Measurements from ENCODE around the gene SLC7A7. TPM values are rescaled to one million over a fixed set of nuclear protein-coding genes. Genes with fewer than 3 reads are reported as not detected.
A peak's percentile ranks its signal among the peaks of the same experiment; 100 is the strongest.
"Not testable (repeated sequence)": the region's sequence is repeated elsewhere in the genome, so short reads cannot be mapped to it uniquely, and the experiment has no call there.

The SLC7A7 gene
- 10 to 100 TPM; 28.0 to 65.2 TPM for total RNA-seq
- 100 to 1,000 TPM in 1 of 2 donors, 10 to 100 TPM in 1; 31.2 to 113 TPM for polyA plus RNA-seq
- long read RNA-seq, donor 1, partial matches to known transcripts = 90 of 114 reads
- long read RNA-seq, donor 1, other reads (novel, unspliced or antisense) = 21 of 114 reads
- long read RNA-seq, donor 2 = 0 reads
- long read RNA-seq, donor 3, partial matches to known transcripts = 35 of 70 reads
- long read RNA-seq, donor 3, other reads (novel, unspliced or antisense) = 34 of 70 reads
- long read RNA-seq, donor 4, partial matches to known transcripts = 6 of 6 reads
- long read RNA-seq, donor 4, other reads (novel, unspliced or antisense) = 0 of 6 reads
- long read RNA-seq, donor 5, partial matches to known transcripts = 0 of 2 reads
- long read RNA-seq, donor 5, other reads (novel, unspliced or antisense) = 0 of 2 reads

DNA sequence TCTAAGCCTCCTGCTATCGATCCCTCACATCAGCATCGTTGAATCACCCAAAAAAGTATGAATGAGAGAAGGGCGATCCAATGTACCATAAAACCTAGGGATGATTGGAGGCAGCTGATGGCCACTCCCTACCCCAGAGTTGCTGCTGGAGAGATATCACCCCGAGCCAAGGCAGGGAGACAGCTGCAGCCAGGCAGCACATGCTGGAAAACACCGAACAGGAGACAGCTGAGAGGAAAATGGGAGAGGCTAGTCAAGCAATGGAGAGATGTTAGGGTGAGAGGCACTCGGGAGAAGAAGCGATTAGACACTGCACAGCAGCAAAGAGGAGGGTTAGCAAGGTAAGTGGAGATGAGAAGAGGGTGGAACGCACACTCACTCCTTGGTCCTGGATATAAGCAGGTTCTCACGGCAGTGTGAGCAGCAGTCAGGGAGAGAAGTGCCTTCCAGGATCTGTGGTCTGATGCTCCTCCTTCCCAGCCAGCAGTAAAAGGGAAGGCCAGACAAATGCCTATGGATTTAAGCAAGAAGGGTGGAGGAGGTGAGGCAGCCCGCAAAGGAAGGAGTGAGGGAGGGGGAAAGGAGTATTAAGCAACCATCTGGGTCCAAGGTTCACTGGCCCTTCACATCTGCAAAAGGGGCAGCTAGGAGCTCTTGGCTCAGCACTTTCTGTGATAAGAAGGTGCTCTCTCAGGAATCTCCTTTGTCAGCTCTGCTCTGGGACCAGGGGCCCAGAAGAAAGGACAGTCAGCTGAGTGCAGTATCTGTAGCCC lies at the start of gene SLC7A7:
Gene SLC7A7, minus strand, starts transcription at position 495 of the 773 bp plus-strand sequence. CDS start 2,037 bp downstream, outside the sequence.
- Histone ChIP-seq H3K27ac (ENCODE audit: low read depth in 1 of 2, low read length in 1 of 2) (peak within 1 kb of the TSS in 1 of 2 donors; percentile 90), H3K4me3 (no peak within 1 kb of the TSS)
- WGBS, 2 donors = 66 to 67% methylated on average over 10 of the region's 10 CpGs

DNA sequence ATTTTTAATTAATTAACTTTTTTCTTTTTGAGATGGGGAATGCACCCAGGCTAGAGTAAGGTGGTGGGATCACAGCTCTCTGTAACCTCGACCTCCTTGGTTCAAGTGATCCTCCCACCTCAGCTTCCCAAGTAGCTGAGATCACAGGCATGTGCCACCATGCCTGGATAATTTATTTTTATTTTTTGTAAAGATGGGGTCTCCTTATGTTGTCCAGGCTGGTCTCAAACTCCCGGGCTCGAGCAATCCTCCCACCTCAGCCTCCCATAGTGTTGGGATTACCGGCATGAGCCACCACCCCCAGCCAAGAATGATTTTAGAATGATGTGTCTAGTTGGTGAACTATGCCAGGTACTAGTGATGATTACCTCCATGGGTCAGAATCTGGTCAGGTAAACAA lies 49.7 kb upstream of the SLC7A7 start:
- DNase-seq (no peak), ATAC-seq (ENCODE audit: insufficient read depth, low FRiP score) (no peak)
- Histone ChIP-seq H3K4me3 (no peak overlapping the region), H3K9ac (ENCODE audit: insufficient read depth in 1 of 2, low read length in 2 of 2) (no peak overlapping the region), H3K36me3 (ENCODE audit: control insufficient read depth in 4 of 4, insufficient read depth in 4 of 4, low read length in 4 of 4) (no peaks in the 10 kb centered on the region), H3K27me3 (ENCODE audit: control insufficient read depth in 3 of 3, insufficient read depth in 3 of 3, low read length in 2 of 3) (no peaks in the 10 kb centered on the region), H3K4me1 (ENCODE audit: control insufficient read depth in 5 of 5, insufficient read depth in 5 of 5, low read length in 5 of 5) (peaks cover 0 to 2% (median 0%) of the 10 kb centered on the region in 5 donors), H3K9me3 (ENCODE audit: control insufficient read depth in 4 of 4, insufficient read depth in 3 of 4, low read length in 3 of 4) (no peaks in the 10 kb centered on the region), H3K27ac (ENCODE audit: low read depth in 1 of 2, low read length in 1 of 2) (no peak overlapping the region)
- TF ChIP-seq, protein P1, sequence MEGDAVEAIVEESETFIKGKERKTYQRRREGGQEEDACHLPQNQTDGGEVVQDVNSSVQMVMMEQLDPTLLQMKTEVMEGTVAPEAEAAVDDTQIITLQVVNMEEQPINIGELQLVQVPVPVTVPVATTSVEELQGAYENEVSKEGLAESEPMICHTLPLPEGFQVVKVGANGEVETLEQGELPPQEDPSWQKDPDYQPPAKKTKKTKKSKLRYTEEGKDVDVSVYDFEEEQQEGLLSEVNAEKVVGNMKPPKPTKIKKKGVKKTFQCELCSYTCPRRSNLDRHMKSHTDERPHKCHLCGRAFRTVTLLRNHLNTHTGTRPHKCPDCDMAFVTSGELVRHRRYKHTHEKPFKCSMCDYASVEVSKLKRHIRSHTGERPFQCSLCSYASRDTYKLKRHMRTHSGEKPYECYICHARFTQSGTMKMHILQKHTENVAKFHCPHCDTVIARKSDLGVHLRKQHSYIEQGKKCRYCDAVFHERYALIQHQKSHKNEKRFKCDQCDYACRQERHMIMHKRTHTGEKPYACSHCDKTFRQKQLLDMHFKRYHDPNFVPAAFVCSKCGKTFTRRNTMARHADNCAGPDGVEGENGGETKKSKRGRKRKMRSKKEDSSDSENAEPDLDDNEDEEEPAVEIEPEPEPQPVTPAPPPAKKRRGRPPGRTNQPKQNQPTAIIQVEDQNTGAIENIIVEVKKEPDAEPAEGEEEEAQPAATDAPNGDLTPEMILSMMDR (IDR thresholded peaks at IDR 0.05; ENCODE audit: control extremely low read depth, extremely low read depth) = no peak
- WGBS, 2 donors = 85 to 92% methylated on average over 4 of the region's 4 CpGs

More for the DNA sequence above, at the start of gene SLC7A7:
- H3K9me3 ChIP-seq (ENCODE audit: control insufficient read depth in 4 of 4, insufficient read depth in 3 of 4, low read length in 3 of 4) = no peaks in the 10 kb centered on the region
- H3K4me1 ChIP-seq (ENCODE audit: control insufficient read depth in 5 of 5, insufficient read depth in 5 of 5, low read length in 5 of 5) = peaks cover 0 to 26% (median 9%) of the 10 kb centered on the region in 5 donors
- peak within 1 kb of the TSS in 1 of 2 donors; percentile 49 for H3K9ac ChIP-seq (ENCODE audit: insufficient read depth in 1 of 2, low read length in 2 of 2)
- H3K36me3 ChIP-seq (ENCODE audit: control insufficient read depth in 4 of 4, insufficient read depth in 4 of 4, low read length in 4 of 4) = peaks cover 0 to 1% (median 0%) of the 10 kb centered on the region in 4 donors
- H3K27me3 ChIP-seq (ENCODE audit: control insufficient read depth in 3 of 3, insufficient read depth in 3 of 3, low read length in 2 of 3) = no peaks in the 10 kb centered on the region
- ATAC-seq (ENCODE audit: insufficient read depth, low FRiP score) (peak; percentile 24), DNase-seq (peak in 1 of 3 donors; percentile 27)
- TF ChIP-seq, protein P1 (IDR thresholded peaks at IDR 0.05; ENCODE audit: control extremely low read depth, extremely low read depth) = no peak

DNA sequence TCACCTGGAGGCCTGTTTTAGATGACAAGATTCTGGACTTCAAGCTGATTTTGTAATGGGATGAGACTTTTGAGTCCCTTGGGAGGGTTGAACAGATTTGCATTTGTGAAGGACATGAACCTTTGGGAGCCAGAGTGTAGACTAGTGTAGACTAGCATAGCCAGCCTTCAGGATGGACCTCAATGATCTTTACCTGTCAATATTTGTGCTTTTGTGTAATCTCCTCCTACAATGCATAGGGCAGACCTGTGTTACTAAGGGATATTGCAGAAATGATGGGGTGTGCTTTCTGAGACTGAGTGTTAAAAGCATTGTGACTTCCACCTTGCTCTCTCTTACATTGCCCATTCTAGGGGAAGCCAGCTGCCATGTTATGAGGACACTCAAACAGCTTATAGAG lies 46.4 kb upstream of the SLC7A7 start:
- Histone ChIP-seq H3K9ac (ENCODE audit: insufficient read depth in 1 of 2, low read length in 2 of 2) (no peak overlapping the region), H3K9me3 (ENCODE audit: control insufficient read depth in 4 of 4, insufficient read depth in 3 of 4, low read length in 3 of 4) (peaks cover 0 to 3% (median 0%) of the 10 kb centered on the region in 4 donors), H3K36me3 (ENCODE audit: control insufficient read depth in 4 of 4, insufficient read depth in 4 of 4, low read length in 4 of 4) (no peaks in the 10 kb centered on the region), H3K27ac (ENCODE audit: low read depth in 1 of 2, low read length in 1 of 2) (no peak overlapping the region), H3K27me3 (ENCODE audit: control insufficient read depth in 3 of 3, insufficient read depth in 3 of 3, low read length in 2 of 3) (no peaks in the 10 kb centered on the region), H3K4me1 (ENCODE audit: control insufficient read depth in 5 of 5, insufficient read depth in 5 of 5, low read length in 5 of 5) (peaks cover 0 to 2% (median 0%) of the 10 kb centered on the region in 5 donors), H3K4me3 (no peak overlapping the region)
- ATAC-seq (ENCODE audit: insufficient read depth, low FRiP score) (no peak), DNase-seq (no peak)
- TF ChIP-seq, protein P1 (IDR thresholded peaks at IDR 0.05; ENCODE audit: control extremely low read depth, extremely low read depth) = no peak

DNA sequence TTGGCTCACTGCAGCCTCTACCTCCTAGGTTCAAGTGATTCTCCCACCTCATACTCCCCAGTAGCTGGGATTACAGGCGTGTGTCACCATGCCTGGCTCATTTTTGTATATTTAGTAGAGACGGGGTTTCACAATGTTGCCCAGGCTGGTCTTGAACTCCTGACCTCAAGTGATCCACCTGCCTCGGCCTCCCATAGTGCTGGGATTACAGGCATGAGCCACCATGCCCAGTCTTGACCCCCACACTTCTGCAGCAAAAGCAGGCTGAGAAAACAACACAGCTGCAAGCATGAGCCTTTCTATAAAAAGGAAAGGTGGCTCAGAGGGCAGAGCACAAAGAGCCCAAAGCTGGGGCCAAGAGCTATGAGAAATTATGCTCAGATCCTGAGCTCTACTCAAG lies 45.1 kb upstream of the SLC7A7 start:
- not testable (repeated sequence) for H3K27me3 ChIP-seq (ENCODE audit: control insufficient read depth in 3 of 3, insufficient read depth in 3 of 3, low read length in 2 of 3); H3K27ac ChIP-seq (ENCODE audit: low read depth in 1 of 2, low read length in 1 of 2); DNase-seq; H3K9me3 ChIP-seq (ENCODE audit: control insufficient read depth in 4 of 4, insufficient read depth in 3 of 4, low read length in 3 of 4); ATAC-seq (ENCODE audit: insufficient read depth, low FRiP score); H3K4me3 ChIP-seq; H3K4me1 ChIP-seq (ENCODE audit: control insufficient read depth in 5 of 5, insufficient read depth in 5 of 5, low read length in 5 of 5); H3K9ac ChIP-seq (ENCODE audit: insufficient read depth in 1 of 2, low read length in 2 of 2); H3K36me3 ChIP-seq (ENCODE audit: control insufficient read depth in 4 of 4, insufficient read depth in 4 of 4, low read length in 4 of 4)
- WGBS, 2 donors = 59 to 93% methylated on average over 3 of the region's 3 CpGs

All from lung (tissue), 16 donors.